ENCODE results near the gene GALNT16.

GRCh38 chr14:69375182-69375581, 115.2 kb downstream of the GALNT16 start:
- TF ChIP-seq, protein P1, sequence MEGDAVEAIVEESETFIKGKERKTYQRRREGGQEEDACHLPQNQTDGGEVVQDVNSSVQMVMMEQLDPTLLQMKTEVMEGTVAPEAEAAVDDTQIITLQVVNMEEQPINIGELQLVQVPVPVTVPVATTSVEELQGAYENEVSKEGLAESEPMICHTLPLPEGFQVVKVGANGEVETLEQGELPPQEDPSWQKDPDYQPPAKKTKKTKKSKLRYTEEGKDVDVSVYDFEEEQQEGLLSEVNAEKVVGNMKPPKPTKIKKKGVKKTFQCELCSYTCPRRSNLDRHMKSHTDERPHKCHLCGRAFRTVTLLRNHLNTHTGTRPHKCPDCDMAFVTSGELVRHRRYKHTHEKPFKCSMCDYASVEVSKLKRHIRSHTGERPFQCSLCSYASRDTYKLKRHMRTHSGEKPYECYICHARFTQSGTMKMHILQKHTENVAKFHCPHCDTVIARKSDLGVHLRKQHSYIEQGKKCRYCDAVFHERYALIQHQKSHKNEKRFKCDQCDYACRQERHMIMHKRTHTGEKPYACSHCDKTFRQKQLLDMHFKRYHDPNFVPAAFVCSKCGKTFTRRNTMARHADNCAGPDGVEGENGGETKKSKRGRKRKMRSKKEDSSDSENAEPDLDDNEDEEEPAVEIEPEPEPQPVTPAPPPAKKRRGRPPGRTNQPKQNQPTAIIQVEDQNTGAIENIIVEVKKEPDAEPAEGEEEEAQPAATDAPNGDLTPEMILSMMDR (IDR thresholded peaks at IDR 0.05; ENCODE audit: control extremely low read depth in 1 of 3, insufficient read depth in 1 of 3, low read depth in 1 of 3, low read length in 3 of 3): no peak
- TF ChIP-seq BACH1 (IDR thresholded peaks at IDR 0.05; ENCODE audit: low read length): no peak
- TF ChIP-seq RAD21 (IDR thresholded peaks at IDR 0.05 in 1 of 2, conservative IDR thresholded peaks at IDR 0.05 in 1 of 2; ENCODE audit: low read depth in 2 of 2, low read length in 2 of 2): no peak

All from H1 (cell line).